GM19035 (cell line): ENCODE results near the gene USH2A.
A peak's percentile ranks its signal among the peaks of the same experiment; 100 is the strongest.

Source experiments
- ATAC-seq: cut with Tn5 transposase; IDR thresholded peaks from one replicate; pipeline ENCODE4 v1.9.1; 2021; ENCODE audit not compliant: unreplicated experiment

USH2A gene

GRCh38 chr1:215728169-215728568, 695.1 kb downstream of the USH2A start:
- ATAC-seq: no peak

- ATAC-seq: no peak
Observed at GRCh38 chr1:215720126-215720525, 703.1 kb downstream of the USH2A start.

GRCh38 chr1:215719552-215719951, 703.7 kb downstream of the USH2A start:
- ATAC-seq: no peak

GRCh38 chr1:215718575-215719287, 704.5 kb downstream of the USH2A start:
- ATAC-seq: no peak

GRCh38 chr1:215717677-215718426, 705.4 kb downstream of the USH2A start:
- no peak for ATAC-seq

- ATAC-seq: no peak
Observed at GRCh38 chr1:215710899-215711225, 712.4 kb downstream of the USH2A start.

- peak; percentile 83 for ATAC-seq
Observed at GRCh38 chr1:215710036-215710898, 713.0 kb downstream of the USH2A start.

GRCh38 chr1:215704089-215704860, 719.0 kb downstream of the USH2A start:
- peak; percentile 79 for ATAC-seq

- no peak for ATAC-seq
Observed at GRCh38 chr1:215682232-215682631, 741.0 kb downstream of the USH2A start.

GRCh38 chr1:215681041-215681440, 742.2 kb downstream of the USH2A start:
- no peak for ATAC-seq

- ATAC-seq: no peak
Observed at GRCh38 chr1:215679231-215679630, 744.0 kb downstream of the USH2A start.

- ATAC-seq: no peak
Observed at GRCh38 chr1:215677112-215677511, 746.1 kb downstream of the USH2A start.

- ATAC-seq: no peak
Observed at GRCh38 chr1:215673943-215674342, 749.3 kb downstream of the USH2A start.

GRCh38 chr1:215672482-215672881, 750.8 kb downstream of the USH2A start:
- ATAC-seq: no peak

GRCh38 chr1:215669806-215670491, 753.3 kb downstream of the USH2A start:
- ATAC-seq: no peak

- no peak for ATAC-seq
Observed at GRCh38 chr1:215667761-215668160, 755.5 kb downstream of the USH2A start.

GRCh38 chr1:215665215-215665614, 758.0 kb downstream of the USH2A start:
- ATAC-seq: peak; percentile 61

GRCh38 chr1:215661033-215661432, 762.2 kb downstream of the USH2A start:
- ATAC-seq: no peak

- ATAC-seq: no peak
Observed at GRCh38 chr1:215660259-215660658, 763.0 kb downstream of the USH2A start.

GRCh38 chr1:215657047-215657446, 766.2 kb downstream of the USH2A start:
- no peak for ATAC-seq
